ENCODE data around the gene LRRC55. TPM values are rescaled to one million over a fixed set of nuclear protein-coding genes. Genes with fewer than 3 reads are reported as not detected.

LRRC55 gene
- under 1 TPM in 2 of 4 donors, not detected in 2; 0.09 to 0.32 TPM for total RNA-seq

- Histone ChIP-seq H3K27me3 (peaks cover 0 to 38% (median 0%) of the 10 kb centered on the region in 4 donors), H3K4me1 (peaks cover 0 to 25% (median 7%) of the 10 kb centered on the region in 3 donors), H3K27ac (no peak within 1 kb of the TSS), H3K9me3 (no peaks in the 10 kb centered on the region), H3K36me3 (no peaks in the 10 kb centered on the region), H3K4me3 (no peak within 1 kb of the TSS)
- intact Hi-C loops (cut with DNase I), result no loop called here
- WGBS, 2 donors, result 21 to 61% methylated on average over 6 to 8 of the region's 15 CpGs
- no peak for DNase-seq
- no peak for TF ChIP-seq POLR2A (IDR thresholded peaks at IDR 0.05)
- no peak for TF ChIP-seq CTCF (IDR thresholded peaks at IDR 0.05)
Measured at GRCh38 chr11:57181678-57182305, at the start of gene LRRC55. Gene LRRC55, plus strand, starts transcription at chr11:57181953. Its CDS starts 70 bp downstream, at chr11:57182023.

GRCh38 chr11:57133366-57134038 lies 48.3 kb upstream of the LRRC55 start:
- H3K27ac ChIP-seq, result no peak overlapping the region
- H3K27me3 ChIP-seq, result no peaks in the 10 kb centered on the region
- 64 to 83% methylated on average over 3 of the region's 3 CpGs for WGBS, 2 donors
- H3K4me1 ChIP-seq, result no peaks in the 10 kb centered on the region
- H3K4me3 ChIP-seq, result no peak overlapping the region
- no peak for TF ChIP-seq CTCF (IDR thresholded peaks at IDR 0.05)
- no peak for TF ChIP-seq POLR2A (IDR thresholded peaks at IDR 0.05)
- no peaks in the 10 kb centered on the region for H3K36me3 ChIP-seq
- DNase-seq, result no peak
- H3K9me3 ChIP-seq, result no peaks in the 10 kb centered on the region
- intact Hi-C loops (cut with DNase I), result loop anchor here (5.0 kb wide), 1 partner anchor 114 kb away; no protein-coding TSS in a partner anchor

- WGBS, 2 donors, result 25 to 33% methylated on average over 1 of the region's 1 CpG
- H3K36me3 ChIP-seq, result no peaks in the 10 kb centered on the region
- TF ChIP-seq CTCF (IDR thresholded peaks at IDR 0.05) (no peak), POLR2A (IDR thresholded peaks at IDR 0.05) (no peak)
- H3K9me3 ChIP-seq, result no peaks in the 10 kb centered on the region
- no peak overlapping the region for H3K27ac ChIP-seq
- no peak overlapping the region for H3K4me3 ChIP-seq
- no peaks in the 10 kb centered on the region for H3K4me1 ChIP-seq
- intact Hi-C loops (cut with DNase I), result loop anchor here (5.0 kb wide), 1 partner anchor 113 kb away; no protein-coding TSS in a partner anchor
- DNase-seq, result no peak
- H3K27me3 ChIP-seq, result no peaks in the 10 kb centered on the region
Measured at GRCh38 chr11:57134284-57134683, 47.5 kb upstream of the LRRC55 start.

- TF ChIP-seq POLR2A (IDR thresholded peaks at IDR 0.05) (no peak), CTCF (IDR thresholded peaks at IDR 0.05) (no peak)
Measured at GRCh38 chr11:57135020-57135751, 46.6 kb upstream of the LRRC55 start.

GRCh38 chr11:57140568-57140967 lies 41.2 kb upstream of the LRRC55 start:
- Histone ChIP-seq H3K9me3 (no peaks in the 10 kb centered on the region), H3K4me3 (no peak overlapping the region), H3K27me3 (peaks cover 0 to 7% (median 0%) of the 10 kb centered on the region in 4 donors), H3K4me1 (no peaks in the 10 kb centered on the region), H3K36me3 (no peaks in the 10 kb centered on the region), H3K27ac (no peak overlapping the region)
- 41% methylated on average over 2 of the region's 2 CpGs for WGBS, 2 donors
- no peak for DNase-seq
- intact Hi-C loops (cut with DNase I), result no loop called here
- no peak for TF ChIP-seq CTCF (IDR thresholded peaks at IDR 0.05)
- TF ChIP-seq POLR2A (IDR thresholded peaks at IDR 0.05), result no peak

More at GRCh38 chr11:57135020-57135751, 46.6 kb upstream of the LRRC55 start:
- no peaks in the 10 kb centered on the region for H3K9me3 ChIP-seq
- no peak overlapping the region for H3K27ac ChIP-seq
- H3K27me3 ChIP-seq, result no peaks in the 10 kb centered on the region
- 93 to 96% methylated on average over 3 of the region's 3 CpGs for WGBS, 2 donors
- H3K36me3 ChIP-seq, result no peaks in the 10 kb centered on the region
- intact Hi-C loops (cut with DNase I), result no loop called here
- DNase-seq, result no peak
- H3K4me1 ChIP-seq, result no peaks in the 10 kb centered on the region
- H3K4me3 ChIP-seq, result no peak overlapping the region

All from esophagus squamous epithelium (tissue), 5 donors.